Stimulated activated CD8-positive, alpha-beta memory T cell treated with anti-CD3 and anti-CD28 coated beads, Interleukin-4, amount 100 ng/mL, for 1 hour (primary cell): ENCODE results near the gene XPNPEP2.

ENCODE experiments used
- DNase-seq, 2 donors: peaks; one replicate each; pipeline ENCODE4 v3.0.0-alpha.2; 2020; ENCODE audit warnings: low read depth in 2 of 2, low spot score in 1 of 2

Gene XPNPEP2

DNA sequence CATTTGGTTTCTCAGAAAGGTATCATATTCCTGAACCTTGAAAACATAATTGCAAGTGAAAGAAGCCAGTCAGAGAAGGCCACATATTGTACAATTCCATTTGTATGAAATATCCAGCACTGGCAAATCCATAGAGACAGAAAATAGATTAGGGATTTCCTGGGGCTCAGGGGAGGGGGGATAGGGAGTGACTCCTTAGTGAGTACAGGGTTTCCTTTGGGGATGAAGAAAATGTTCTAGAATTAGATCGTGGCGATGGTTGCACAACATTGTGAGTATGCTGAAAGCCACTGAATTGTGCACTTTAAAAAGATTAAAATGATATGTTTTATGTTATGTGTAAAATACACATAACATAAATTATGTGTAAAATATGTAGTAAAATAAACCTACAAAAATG lies 10.3 kb downstream of the XPNPEP2 start:
- no peak for DNase-seq

DNA sequence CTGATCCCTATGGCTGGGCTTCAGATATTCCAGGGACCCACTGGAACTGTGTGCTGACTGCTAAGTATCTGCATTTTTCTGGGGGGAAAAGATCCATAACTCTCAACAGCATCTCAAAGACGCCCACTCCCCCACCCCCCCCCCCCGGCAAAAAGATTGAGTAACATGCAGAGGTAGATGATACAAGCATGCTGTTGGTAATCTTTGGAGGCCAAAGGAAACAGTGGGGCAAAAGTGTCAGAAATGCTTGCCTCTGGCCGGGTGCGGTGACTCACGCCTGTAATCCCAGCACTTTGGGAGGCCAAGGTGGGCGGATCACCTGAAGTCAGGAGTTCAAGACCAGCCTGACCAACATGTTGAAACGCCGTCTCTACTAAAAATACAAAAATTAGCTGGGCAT lies 12.2 kb downstream of the XPNPEP2 start:
- no peak for DNase-seq

DNA sequence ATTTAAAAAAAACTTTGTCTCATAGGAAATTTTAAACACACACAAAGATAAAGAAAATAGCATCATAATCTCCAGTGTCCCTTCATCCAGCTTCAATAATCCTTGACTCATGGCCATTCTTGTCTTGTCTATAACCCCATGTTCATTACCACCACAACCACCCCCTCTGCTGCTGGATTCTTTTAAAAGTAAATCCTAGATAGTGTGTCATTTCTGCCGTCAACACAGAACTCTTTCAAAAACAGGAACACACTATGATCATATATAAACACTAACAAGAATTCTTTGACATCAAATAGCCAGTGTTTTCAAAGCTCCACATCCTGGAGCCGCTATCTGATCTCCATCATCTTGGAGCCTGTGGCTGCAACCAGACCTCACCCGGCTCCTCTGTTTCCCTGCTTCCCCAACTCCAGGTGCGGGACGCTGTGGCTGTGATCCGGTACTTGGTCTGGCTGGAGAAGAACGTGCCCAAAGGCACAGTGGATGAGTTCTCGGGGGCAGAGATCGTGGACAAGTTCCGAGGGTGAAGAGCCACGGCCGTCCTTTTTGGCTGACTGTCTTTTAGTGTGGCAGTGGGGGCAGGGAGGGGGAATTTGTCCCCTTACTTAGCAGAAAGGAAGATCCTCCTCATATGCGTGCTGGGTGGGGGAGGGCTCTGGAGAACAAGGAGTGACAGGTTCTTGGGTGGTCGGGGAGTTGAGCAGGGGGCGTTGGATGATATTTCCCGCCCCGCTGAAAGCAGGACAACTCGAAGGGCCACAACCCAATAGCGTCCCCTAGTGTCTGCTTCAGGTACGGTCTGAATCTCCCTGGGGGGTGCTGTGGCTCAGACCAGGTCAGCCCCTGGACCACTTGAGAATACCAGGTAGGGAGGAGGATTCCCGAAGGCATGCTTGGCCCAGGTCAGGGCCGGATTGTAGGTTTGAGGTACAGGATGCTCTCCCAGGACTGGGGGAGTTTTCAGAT lies 15.6 kb downstream of the XPNPEP2 start:
- no peak for DNase-seq

DNA sequence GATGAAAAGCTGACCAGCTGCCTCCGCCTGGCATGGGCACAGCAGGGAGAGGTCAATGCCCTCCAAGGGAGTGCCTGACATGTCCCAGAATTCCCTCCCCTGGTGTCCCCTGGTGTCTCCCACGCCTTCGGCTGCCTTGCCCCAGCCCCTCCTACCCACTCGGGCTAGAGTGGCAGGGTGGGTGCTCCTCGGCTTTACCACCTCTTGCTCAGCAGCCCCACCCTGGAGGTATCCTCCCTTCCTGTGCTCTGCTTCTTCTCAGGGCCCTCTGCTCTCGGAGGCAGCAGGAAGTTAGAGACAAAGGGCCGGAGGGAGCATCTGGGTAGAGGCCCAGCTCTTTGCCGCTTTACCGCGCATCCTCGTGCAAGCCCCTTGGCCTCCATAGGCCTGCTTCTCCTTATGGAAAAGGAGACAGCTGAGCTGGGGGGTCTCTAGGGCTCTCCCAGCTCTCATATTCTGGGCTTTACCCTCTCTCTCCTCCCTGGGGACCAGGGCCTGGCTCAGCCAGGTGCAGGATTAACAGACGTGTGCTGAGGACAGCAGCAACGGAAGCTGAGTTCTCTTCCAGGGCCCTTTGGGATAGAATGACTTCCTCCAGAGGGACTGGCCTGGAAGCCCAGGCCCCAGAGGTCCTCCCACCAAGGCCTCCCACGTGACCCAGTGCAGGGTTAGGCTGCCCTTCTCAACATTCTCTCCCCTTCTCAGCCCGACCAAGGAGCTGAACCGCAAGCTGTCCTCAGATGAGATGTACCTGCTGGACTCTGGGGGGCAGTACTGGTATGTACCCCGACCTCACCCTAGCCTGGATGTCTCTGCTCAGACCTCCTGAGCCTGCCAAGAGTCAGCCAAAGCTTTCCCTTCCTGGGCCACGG lies 17.2 kb downstream of the XPNPEP2 start:
- DNase-seq = no peak

DNA sequence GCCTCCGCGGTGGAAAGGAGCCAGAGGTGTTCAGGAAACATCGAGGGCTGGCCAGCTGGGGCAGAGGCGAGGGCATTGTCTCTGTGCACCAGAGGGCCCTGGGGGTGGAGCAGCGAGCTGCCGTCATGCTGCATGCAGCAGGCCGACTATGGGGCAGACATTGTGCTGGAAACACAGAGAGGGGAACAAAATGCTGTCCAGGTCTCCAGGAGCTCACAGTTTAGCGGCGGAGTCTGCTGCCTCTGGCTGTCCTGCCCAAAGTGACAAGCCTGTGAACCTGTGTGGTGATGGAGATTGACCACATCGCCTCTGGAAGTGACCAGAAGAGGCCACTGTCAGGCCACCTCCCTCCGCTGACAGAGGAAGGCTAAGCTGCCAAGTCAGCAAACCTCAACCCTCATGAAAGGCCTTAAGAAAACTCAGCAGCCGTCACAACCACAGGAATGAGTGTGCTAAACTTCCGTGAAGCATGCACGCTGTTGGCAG lies 20.8 kb downstream of the XPNPEP2 start:
- no peak for DNase-seq

DNA sequence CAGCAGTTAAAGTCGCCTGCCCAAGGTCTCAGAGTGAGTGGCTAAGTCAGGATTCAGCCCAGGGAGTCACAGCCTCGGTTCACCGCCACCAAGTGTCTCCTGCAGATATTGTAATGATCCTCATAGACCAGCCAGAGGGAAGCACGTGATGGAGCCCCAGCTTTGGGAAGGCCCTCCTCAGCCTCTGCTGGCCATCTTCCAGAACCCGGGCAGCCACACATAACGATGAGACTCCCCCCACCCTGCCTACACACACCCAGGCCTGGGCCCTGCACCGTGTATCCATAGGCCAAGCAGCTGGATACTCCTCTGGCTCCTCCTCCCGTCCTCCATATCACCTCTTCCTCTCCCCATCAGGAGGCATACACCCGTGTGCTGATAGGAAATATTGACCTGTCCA lies 21.4 kb downstream of the XPNPEP2 start:
- no peak for DNase-seq

DNA sequence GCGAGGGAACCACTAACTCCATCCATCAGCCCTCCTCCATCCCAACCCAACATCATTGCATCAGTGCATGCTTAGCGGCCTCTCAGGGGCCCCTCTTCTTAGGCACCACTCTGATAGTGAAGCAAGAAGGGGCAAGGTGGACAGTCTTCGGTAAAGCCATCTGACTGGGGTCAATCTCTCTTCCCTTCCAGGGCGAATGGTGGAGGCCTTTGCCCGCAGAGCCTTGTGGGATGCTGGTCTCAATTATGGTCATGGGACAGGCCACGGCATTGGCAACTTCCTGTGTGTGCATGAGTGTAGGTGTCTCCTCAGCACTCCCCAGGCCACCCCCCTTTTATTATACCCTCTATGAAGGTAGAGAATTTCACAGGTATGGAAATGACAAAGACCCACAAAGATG lies 22.2 kb downstream of the XPNPEP2 start:
- DNase-seq = no peak

DNA sequence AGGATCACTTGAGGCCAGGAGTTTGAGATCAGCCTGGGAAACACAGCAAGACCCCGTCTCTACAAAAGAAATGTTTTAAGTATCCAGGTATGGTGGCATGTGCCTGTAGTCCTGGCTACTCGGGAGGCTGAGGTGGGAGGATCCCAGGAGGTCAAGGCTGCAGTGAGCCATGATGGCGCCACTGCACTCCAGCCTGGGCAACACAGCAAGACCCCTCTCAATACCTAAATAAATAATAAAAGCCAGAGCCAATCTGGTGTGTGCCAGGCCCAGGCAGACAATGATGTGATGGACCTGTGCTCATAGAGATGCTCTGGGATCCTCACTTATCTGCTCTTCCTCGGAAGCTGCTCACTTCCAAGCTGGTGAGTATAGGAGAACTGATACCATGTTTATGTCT lies 22.8 kb downstream of the XPNPEP2 start:
- DNase-seq = no peak

DNA sequence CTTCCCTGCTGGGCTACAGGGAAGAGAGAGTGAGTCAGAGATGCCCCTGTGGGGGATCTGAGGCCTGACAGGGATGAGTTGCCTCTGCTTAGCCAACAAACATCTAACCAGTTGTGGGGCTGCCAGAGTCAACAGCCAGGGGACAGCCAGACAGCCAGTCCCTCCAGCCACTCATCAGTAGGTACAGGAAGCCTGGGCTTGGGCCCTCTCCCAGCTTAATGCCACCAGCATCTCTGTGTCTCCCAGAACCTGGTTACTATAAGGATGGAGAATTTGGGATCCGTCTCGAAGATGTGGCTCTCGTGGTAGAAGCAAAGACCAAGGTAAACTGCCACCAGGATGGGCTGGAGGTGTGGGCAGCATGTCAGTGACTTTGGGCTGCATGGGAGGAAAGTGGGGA lies 23.7 kb downstream of the XPNPEP2 start:
- no peak for DNase-seq

DNA sequence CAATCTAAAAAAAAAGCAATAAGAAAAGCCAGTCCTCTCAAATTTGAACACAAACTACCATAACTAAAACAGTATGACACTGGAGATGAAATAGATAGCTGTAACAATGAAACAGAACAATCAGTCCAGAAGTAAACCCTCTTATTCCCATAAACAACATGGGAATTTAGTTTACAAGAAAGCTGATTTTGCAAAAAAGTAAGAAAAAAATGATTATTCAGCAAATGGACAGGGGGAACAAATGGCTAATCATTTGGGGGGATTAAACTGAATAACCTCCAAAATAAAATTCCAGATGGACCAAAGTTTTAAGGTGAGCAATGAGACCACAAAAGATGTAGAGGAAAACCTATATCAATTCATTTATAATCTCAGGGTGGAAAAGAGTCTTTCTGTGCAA lies 24.9 kb downstream of the XPNPEP2 start:
- DNase-seq = no peak

DNA sequence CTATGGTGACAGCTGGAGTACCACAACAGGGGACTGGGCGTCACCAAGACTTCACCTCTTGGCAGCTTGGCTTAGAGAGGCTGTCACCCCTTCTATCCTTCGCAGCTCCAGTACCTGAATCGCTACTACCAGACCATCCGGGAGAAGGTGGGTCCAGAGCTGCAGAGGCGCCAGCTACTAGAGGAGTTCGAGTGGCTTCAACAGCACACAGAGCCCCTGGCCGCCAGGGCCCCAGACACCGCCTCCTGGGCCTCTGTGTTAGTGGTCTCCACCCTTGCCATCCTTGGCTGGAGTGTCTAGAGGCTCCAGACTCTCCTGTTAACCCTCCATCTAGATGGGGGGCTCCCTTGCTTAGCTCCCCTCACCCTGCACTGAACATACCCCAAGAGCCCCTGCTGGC lies 29.4 kb downstream of the XPNPEP2 start:
- DNase-seq = no peak

DNA sequence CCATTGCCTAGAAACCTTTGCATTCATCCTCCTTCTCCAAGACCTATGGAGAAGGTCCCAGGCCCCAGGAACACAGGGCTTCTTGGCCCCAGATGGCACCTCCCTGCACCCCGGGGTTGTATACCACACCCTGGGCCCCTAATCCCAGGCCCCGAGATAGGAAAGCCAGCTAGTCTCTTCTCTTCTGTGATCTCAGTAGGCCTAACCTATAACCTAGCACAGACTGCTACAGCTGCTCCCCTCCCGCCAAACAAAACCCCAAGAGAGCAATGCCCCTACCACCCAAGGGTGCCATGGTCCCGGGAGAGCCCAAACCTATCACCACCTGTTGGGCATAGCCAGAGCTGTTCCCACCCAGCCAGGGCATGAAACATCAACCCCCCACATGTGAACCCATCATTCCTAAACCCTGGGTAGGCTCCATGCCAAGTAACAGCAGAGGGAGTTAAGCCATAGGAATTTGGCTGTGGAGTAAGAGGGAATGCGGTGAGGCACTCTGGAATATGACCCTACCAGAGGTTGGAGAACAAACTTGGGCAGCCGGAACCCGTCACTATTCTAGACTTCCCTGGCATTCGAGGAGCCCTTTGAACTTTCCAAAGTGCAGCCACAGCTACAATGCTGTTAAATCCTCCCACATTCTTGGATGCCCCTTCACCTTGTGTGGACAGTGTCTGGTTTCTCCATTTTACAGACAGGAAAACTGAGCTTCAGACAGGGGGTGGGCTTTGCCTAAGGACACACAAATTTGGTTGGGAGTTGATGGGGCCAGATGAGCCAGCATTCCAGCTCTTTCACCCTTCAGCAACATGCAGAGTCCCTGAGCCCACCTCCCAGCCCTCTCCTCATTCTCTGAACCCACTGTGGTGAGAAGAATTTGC lies 30.0 kb downstream of the XPNPEP2 start:
- no peak for DNase-seq

DNA sequence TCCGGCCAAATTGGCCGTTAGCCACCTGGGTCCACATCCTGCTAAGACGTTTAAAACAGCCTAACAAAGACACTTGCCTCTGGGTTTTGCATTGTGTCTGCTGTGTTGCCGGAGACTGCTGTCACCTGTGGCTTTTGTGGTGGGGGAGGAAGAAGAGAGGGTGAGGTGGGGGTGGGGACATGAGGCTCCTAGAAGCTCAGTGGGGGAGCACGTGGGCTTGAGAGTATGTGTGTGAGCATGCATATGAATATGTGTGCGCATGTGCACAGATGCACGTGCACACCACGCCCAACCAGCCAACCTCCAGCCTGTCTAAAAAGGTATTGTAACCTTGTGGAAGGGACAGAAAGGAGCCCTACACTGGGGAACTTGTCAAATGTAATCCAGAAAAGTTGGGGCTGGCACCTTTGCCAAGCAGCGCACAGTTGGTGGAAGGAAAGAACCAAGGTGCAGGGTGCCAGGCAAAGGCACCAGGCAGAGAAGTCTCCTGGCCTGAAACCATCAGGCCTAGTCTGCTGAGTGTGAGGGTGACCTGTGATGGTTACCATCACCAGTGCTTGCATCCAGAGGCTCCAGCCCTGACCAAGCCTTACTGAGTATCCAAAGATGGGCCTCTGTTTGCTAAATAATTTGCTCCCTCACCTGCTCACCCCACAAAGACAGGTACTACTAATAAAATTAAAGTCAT lies 30.8 kb downstream of the XPNPEP2 start:
- DNase-seq = peak in 1 of 2 donors; percentile 55

DNA sequence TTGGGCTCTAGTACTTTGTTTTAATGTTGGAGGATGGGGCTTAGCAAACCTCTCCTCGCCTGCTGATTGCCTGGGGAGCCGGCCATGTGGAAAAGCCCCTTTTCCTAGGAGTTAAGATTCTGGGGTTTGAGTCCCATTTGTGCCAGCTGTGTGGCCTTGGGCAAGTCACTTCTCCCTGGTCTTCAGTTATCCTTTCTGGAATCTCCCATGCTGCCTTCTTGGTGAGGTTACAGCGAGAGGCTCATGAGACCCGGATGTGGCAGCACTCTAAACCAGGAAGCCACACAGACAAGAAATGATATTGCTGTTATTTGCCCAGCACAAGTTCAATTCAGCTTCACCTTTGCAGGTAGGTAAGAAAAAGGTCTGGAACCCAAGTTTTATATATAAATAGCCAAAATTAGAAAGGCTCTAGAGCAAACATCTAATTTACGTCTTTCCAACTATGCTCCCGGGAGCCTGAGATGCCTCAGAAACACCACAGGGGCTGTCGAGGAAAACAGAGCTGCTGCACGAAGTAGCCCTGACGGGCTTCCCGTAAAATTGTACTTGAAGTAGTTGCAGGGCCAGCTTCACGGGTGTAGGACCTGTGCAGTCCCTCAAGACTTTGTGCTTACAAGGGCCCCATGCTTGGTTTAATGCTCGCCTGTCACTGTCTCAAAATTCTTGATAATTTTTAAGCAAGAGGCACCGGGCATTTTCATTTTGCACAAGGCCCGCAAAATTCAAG lies 32.7 kb downstream of the XPNPEP2 start:
- DNase-seq = no peak

DNA sequence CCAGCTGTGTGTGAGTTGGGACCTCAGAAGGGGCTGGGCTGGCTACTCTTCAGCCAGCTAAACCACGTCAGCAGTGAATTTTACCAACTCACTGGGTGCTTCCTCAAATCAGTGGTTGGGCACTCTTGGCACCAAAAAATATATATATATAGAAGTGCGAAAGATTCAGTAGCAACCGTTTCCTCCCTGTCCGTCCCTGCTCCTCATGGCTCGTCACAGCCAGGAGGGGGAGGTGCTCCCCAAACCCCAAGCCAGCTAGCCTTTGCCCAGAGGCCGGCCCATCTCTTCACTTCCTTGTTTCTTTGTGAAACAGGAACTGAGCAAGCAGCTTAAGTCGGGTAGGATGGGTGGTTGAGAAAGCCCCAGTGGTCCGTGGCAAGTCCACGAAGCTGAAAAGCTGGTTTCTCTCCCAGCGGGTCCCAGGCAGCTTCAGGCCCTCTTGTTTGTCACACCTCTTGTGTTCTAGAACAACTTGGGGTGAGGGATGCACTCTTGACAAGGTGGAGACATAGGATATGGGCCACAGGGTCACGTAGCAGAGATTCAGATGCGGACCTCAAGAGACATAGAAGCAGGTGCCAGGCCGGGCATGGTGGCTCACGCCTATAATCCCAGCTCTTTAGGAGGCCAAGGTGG lies 34.1 kb downstream of the XPNPEP2 start:
- no peak for DNase-seq

DNA sequence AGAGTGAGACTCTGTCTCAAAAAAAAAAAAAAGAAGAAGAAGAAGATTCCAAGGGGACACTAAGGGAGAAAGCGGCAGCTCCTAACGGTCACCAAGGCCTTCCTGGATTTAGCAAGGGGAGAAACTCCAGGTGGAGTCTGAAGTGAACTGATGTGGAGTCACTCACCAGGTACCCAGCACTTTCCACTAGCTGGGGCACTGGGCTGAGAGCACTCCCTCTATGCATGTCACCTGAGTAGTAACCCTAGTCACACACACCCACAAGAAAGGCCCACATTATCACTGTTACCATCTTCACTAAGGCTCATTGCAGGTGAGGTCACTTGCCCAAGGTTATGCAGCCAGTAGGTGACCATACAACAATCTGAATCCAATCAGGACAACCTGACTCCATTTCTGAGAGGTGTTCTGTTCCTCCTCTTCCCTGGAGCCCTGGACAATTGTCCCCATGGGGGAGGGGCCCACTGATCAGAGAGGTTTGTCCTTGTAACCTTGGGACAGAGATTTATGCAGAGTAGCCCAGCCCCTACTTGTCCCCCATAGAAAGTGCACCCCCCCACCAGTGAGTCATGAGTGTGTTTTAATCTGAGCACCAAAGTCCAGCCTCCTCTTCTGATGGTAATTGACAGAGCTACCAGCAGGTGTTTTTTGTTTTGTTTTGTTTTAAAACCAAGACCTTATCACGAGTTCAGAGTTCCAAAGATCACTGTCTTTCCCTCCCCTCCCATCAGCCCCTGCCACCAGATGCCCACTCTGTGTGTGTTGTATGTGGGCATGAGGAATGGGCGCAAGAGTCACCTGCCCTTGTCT lies 35.1 kb downstream of the XPNPEP2 start:
- DNase-seq = no peak

DNA sequence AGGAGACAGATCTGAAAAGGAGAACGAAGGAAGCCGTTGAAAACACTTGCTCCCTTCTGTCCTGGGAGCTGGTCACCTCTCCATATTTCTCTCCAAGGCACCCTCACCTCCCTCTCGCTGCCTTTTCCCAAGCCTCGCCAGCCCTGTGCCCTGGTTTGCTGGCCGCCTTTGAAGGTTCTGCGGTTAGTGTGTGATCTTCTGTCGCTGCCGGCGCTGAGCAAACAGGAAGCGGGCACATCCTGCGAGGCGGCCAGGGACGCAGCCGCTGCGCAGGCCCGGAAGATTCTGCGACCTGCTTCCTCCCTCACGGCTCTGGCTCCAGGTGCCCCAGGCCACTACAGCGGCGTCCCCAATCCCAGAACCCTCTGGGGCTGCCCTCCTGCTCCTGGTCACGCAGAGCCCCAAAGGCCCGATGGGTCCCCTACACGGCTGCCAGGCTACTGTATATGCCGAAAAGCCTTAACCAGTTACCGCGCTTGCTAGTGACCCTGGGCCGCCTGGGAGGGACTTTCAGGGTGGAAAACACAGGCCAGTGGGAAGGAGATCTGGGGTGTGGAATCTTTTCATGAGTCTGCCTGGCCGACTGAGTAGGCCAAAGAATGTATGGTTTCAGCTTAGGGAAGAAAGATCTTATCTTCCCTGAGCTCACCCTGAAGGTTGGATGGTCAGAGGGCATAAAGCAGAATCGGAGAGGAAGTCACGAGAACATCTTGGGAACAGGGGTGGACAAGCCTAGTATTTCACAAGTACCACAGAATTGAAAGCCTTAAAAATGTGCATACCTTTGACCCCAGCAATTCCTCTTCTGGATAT lies 38.6 kb downstream of the XPNPEP2 start:
- no peak for DNase-seq
